SK-N-SH (cell line): ENCODE measurements around the gene NFATC3. TPM values are rescaled to one million over a fixed set of nuclear protein-coding genes. Genes with fewer than 3 reads are reported as not detected.

ENCODE experiments used
- CTCF ChIA-PET: fragments of 300-600, 350-600 bp; formaldehyde crosslinking; extraction: SDS; loops from one replicate; lab custom pipeline; 2021; lab: Yijun Ruan, JAX
- POLR2A ChIA-PET: fragments of 350-600 bp; sonication (Branson Sonifier 250); formaldehyde crosslinking; extraction: SDS; loops from one replicate; lab custom pipeline; 2020; ENCODE audit warnings: antibody characterized with exemption, inconsistent platforms; lab: Yijun Ruan, JAX
- DNase-seq: peaks from one replicate; pipeline ENCODE4 v3.0.0; 2012
- H2AFZ ChIP-seq: fragments of 200-600 bp; sonication (generic); 2 replicates; pipeline ENCODE4 v1.8.1; 2016; ENCODE audit warnings: antibody characterized with exemption, mild to moderate bottlenecking, low read depth
- H3F3A ChIP-seq: fragments of 200-600 bp; sonication (generic); replicated peaks from 2 replicates; pipeline ENCODE3; 2016; ENCODE audit warnings: antibody characterized with exemption, mild to moderate bottlenecking; ENCODE audit not compliant: insufficient read depth
- H3K27ac ChIP-seq, 2 experiments: fragments of 200-500 bp in 1 of 2; fragments of 200-600 bp in 1 of 2; sonication (Bioruptor generic) in 1 of 2; sonication (generic), shearing (Covaris generic) in 1 of 2; 2 replicates each; pipeline versions ENCODE4 v1.5.1 to v1.6.1; 2014 to 2016; ENCODE audit warnings: low read depth in 2 of 2, inconsistent platforms in 1 of 2, low read length in 1 of 2, mild to moderate bottlenecking in 1 of 2, mixed read lengths in 1 of 2
- H3K27me3 ChIP-seq: fragments of 200-600 bp; sonication (generic), shearing (Covaris generic); 2 replicates; pipeline ENCODE4 v1.6.1; 2016; ENCODE audit warnings: mixed run types; ENCODE audit not compliant: insufficient read depth
- H3K36me3 ChIP-seq, 2 experiments: fragments of 200-500 bp in 1 of 2; fragments of 200-600 bp in 1 of 2; sonication (Bioruptor generic) in 1 of 2; sonication (generic) in 1 of 2; replicated peaks in 1 of 2; 2 replicates each; pipeline versions ENCODE3 to v1.5.1; 2014 to 2016; ENCODE audit warnings: low read length in 1 of 2, mild to moderate bottlenecking in 1 of 2; ENCODE audit not compliant: insufficient read depth in 2 of 2, control insufficient read depth in 1 of 2
- H3K4me1 ChIP-seq, 2 experiments: fragments of 200-500 bp in 1 of 2; fragments of 200-600 bp in 1 of 2; sonication (Bioruptor generic) in 1 of 2; sonication (generic), shearing (Covaris generic) in 1 of 2; 2 replicates each; pipeline versions ENCODE4 v1.5.1 to v1.6.1; 2014 to 2016; ENCODE audit warnings: low read depth in 1 of 2, low read length in 1 of 2, mixed run types in 1 of 2; ENCODE audit not compliant: insufficient read depth in 2 of 2, control insufficient read depth in 1 of 2
- H3K4me2 ChIP-seq: fragments of 200-600 bp; sonication (generic), shearing (Covaris generic); 2 replicates; pipeline ENCODE4 v1.6.1; 2017; ENCODE audit warnings: mixed run types
- H3K4me3 ChIP-seq, 2 experiments: fragments of 200-500 bp in 1 of 2; fragments of 200-600 bp in 1 of 2; sonication (Bioruptor generic) in 1 of 2; sonication (generic), shearing (Covaris generic) in 1 of 2; 2 replicates each; pipeline versions ENCODE4 v1.5.1 to v1.8.1; 2014 to 2016; ENCODE audit warnings: low read depth in 2 of 2, inconsistent platforms in 1 of 2, low read length in 1 of 2, mild to moderate bottlenecking in 1 of 2, mixed read lengths in 1 of 2, moderate library complexity in 1 of 2
- H3K79me2 ChIP-seq: fragments of 200-600 bp; sonication (generic); 2 replicates; pipeline ENCODE4 v1.8.1; 2017; ENCODE audit warnings: mild to moderate bottlenecking; ENCODE audit not compliant: insufficient read depth
- H3K9ac ChIP-seq: fragments of 200-600 bp; sonication (generic); 2 replicates; pipeline ENCODE4 v1.6.1; 2017; ENCODE audit warnings: mixed run types
- H3K9me2 ChIP-seq: fragments of 200-600 bp; sonication (generic); 2 replicates; pipeline ENCODE4 v1.6.1; 2017; ENCODE audit warnings: mixed run types
- H3K9me3 ChIP-seq: fragments of 200-600 bp; sonication (generic); 2 replicates; pipeline ENCODE4 v1.6.1; 2017; ENCODE audit warnings: mixed run types, mild to moderate bottlenecking, moderate library complexity
- H4K20me1 ChIP-seq: fragments of 200-600 bp; sonication (generic); 2 replicates; pipeline ENCODE4 v1.6.1; 2017; ENCODE audit warnings: mild to moderate bottlenecking, mixed run types; ENCODE audit not compliant: insufficient read depth
- CHD2 ChIP-seq: fragments of 150-350 bp; IDR thresholded peaks from 2 replicates; pipeline ENCODE4 v1.6.1; 2018; ENCODE audit warnings: low read length; ENCODE audit not compliant: partially characterized antibody
- ELF1 ChIP-seq: IDR thresholded peaks from 2 replicates; pipeline ENCODE4 v1.4.0; 2012
- EZH2phosphoT487 ChIP-seq: fragments of 200-600 bp; sonication (generic); IDR thresholded peaks from 2 replicates; pipeline ENCODE4 v1.6.1; 2017; ENCODE audit warnings: low read depth, mixed run types, mild to moderate bottlenecking, antibody characterized with exemption, moderate library complexity, borderline replicate concordance
- FOXM1 ChIP-seq: IDR thresholded peaks from 2 replicates; pipeline ENCODE4 v1.4.0; 2012; ENCODE audit warnings: low read depth, mild to moderate bottlenecking
- GATA2 ChIP-seq: sonication (generic); formaldehyde crosslinking; IDR thresholded peaks from 2 replicates; pipeline ENCODE4 v1.5.0; 2020; ENCODE audit warnings: mild to moderate bottlenecking, missing genetic modification reagents
- NFIC ChIP-seq: IDR thresholded peaks from 2 replicates; pipeline ENCODE4 v1.4.0; 2012; ENCODE audit warnings: borderline replicate concordance
- POLR2AphosphoS5 ChIP-seq: IDR thresholded peaks from 2 replicates; pipeline ENCODE4 v1.6.1; 2012; ENCODE audit warnings: low read depth, low read length
- RAD21 ChIP-seq: IDR thresholded peaks from 2 replicates; pipeline ENCODE4 v1.6.1; 2012; ENCODE audit warnings: mild to moderate bottlenecking, low read length
- RFX5 ChIP-seq: IDR thresholded peaks from 2 replicates; pipeline ENCODE4 v1.6.1; 2012; ENCODE audit warnings: mild to moderate bottlenecking, improper control_type of control experiment, low read length
- SIN3A ChIP-seq: IDR thresholded peaks from 2 replicates; pipeline ENCODE4 v1.6.1; 2012; ENCODE audit warnings: low read depth, mild to moderate bottlenecking, low read length, moderate library complexity, borderline replicate concordance
- TAF1 ChIP-seq: IDR thresholded peaks from 2 replicates; pipeline ENCODE4 v1.6.1; 2012; ENCODE audit warnings: low read depth, mild to moderate bottlenecking, low read length, moderate library complexity, borderline replicate concordance
- USF1 ChIP-seq: IDR thresholded peaks from 2 replicates; pipeline ENCODE4 v1.4.0; 2012; ENCODE audit warnings: low read depth, borderline replicate concordance
- WGBS: methylation state at CpG from one replicate; pipeline ENCODE4 v1.1.6; 2017; ENCODE audit warnings: low lambda C conversion rate; 5-methylcytosine and 5-hydroxymethylcytosine counted together
- polyA plus RNA-seq, 3 experiments: library from polyadenylated mRNA; depleted of rRNA; stranded (reverse); fragments of >200 nt; gene quantifications; 2 replicates each; pipeline ENCODE4 v1.2.3, GENCODE V29; 2012
- TF ChIP-seq, protein P1 (sequence below): fragments of 200-600 bp; sonication (generic); IDR thresholded peaks from 2 replicates; pipeline ENCODE4 v1.6.1; 2017; ENCODE audit warnings: antibody characterized with exemption, mild to moderate bottlenecking, moderate library complexity
- TF ChIP-seq, protein P2 (sequence below): fragments of 150-350 bp; IDR thresholded peaks from 2 replicates; pipeline ENCODE4 v1.6.1; 2016; ENCODE audit warnings: mild to moderate bottlenecking, low read depth, low read length
- TF ChIP-seq, protein P3 (sequence below): IDR thresholded peaks from 2 replicates; pipeline ENCODE4 v1.4.0; 2012; ENCODE audit warnings: low read depth, borderline replicate concordance

The NFATC3 gene
- polyA plus RNA-seq, 1 of the 3 experiments (the other 2 are of a cell fraction), result 5.7 TPM

DNA sequence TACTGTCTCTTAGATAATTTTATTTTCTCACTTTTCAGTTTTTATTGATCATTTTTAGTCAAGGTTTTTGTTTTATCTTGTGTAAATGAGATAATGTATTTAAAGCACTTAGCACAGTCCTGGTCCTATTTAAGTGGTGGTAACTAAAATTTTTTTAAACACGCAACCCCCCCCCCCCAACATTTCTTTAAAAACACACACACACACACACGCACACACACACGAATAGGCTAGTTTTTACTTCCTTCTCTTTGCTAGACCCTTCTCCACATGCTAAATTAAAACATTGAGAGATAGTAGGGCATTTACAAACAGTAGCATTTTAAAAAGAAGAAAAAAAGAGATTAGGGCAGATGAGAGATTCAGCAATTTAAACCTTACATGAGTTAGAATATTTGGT is 5.0 kb downstream of the NFATC3 start:
- H3K79me2 ChIP-seq, result peaks cover 95% of the 10 kb centered on the region
- H3K4me1 ChIP-seq, result peaks cover 12 to 38% of the 10 kb centered on the region in 2 experiments
- no peak for DNase-seq
- no peak overlapping the region for H3K9ac ChIP-seq
- no peaks in the 10 kb centered on the region for H3K27me3 ChIP-seq
- peaks cover 12% of the 10 kb centered on the region for H4K20me1 ChIP-seq
- H3K4me2 ChIP-seq, result no peak overlapping the region
- no peak for TF ChIP-seq POLR2AphosphoS5
- no peak for TF ChIP-seq RAD21
- TF ChIP-seq, protein P1, sequence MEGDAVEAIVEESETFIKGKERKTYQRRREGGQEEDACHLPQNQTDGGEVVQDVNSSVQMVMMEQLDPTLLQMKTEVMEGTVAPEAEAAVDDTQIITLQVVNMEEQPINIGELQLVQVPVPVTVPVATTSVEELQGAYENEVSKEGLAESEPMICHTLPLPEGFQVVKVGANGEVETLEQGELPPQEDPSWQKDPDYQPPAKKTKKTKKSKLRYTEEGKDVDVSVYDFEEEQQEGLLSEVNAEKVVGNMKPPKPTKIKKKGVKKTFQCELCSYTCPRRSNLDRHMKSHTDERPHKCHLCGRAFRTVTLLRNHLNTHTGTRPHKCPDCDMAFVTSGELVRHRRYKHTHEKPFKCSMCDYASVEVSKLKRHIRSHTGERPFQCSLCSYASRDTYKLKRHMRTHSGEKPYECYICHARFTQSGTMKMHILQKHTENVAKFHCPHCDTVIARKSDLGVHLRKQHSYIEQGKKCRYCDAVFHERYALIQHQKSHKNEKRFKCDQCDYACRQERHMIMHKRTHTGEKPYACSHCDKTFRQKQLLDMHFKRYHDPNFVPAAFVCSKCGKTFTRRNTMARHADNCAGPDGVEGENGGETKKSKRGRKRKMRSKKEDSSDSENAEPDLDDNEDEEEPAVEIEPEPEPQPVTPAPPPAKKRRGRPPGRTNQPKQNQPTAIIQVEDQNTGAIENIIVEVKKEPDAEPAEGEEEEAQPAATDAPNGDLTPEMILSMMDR, result no peak
- TF ChIP-seq TAF1, result no peak
- TF ChIP-seq CHD2, result no peak
- TF ChIP-seq, protein P2, sequence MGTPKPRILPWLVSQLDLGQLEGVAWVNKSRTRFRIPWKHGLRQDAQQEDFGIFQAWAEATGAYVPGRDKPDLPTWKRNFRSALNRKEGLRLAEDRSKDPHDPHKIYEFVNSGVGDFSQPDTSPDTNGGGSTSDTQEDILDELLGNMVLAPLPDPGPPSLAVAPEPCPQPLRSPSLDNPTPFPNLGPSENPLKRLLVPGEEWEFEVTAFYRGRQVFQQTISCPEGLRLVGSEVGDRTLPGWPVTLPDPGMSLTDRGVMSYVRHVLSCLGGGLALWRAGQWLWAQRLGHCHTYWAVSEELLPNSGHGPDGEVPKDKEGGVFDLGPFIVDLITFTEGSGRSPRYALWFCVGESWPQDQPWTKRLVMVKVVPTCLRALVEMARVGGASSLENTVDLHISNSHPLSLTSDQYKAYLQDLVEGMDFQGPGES, result no peak
- H3K27ac ChIP-seq, result no peak overlapping the region
- H3K9me3 ChIP-seq, result no peaks in the 10 kb centered on the region
- POLR2A ChIA-PET, result no interaction called here
- H3K36me3 ChIP-seq, result no peaks in the 10 kb centered on the region
- WGBS, result 95% methylated on average over 3 of the region's 3 CpGs
- H3F3A ChIP-seq, result peaks cover 37% of the 10 kb centered on the region
- no peak overlapping the region for H2AFZ ChIP-seq
- H3K9me2 ChIP-seq, result no peaks in the 10 kb centered on the region
- no peak overlapping the region for H3K4me3 ChIP-seq
- CTCF ChIA-PET, result no interaction called here

- TF ChIP-seq FOXM1 (no peak), NFIC (no peak), SIN3A (no peak), USF1 (no peak), GATA2 (no peak), RFX5 (no peak), ELF1 (no peak), RAD21 (no peak), EZH2phosphoT487 (no peak)
- TF ChIP-seq, protein P3, sequence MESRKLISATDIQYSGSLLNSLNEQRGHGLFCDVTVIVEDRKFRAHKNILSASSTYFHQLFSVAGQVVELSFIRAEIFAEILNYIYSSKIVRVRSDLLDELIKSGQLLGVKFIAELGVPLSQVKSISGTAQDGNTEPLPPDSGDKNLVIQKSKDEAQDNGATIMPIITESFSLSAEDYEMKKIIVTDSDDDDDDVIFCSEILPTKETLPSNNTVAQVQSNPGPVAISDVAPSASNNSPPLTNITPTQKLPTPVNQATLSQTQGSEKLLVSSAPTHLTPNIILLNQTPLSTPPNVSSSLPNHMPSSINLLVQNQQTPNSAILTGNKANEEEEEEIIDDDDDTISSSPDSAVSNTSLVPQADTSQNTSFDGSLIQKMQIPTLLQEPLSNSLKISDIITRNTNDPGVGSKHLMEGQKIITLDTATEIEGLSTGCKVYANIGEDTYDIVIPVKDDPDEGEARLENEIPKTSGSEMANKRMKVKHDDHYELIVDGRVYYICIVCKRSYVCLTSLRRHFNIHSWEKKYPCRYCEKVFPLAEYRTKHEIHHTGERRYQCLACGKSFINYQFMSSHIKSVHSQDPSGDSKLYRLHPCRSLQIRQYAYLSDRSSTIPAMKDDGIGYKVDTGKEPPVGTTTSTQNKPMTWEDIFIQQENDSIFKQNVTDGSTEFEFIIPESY, result no peak
- ChIA-PET CTCF (interaction anchor here (5.4 kb wide), 1 partner anchor 138 kb away, joined by 98 read pairs; no protein-coding TSS in a partner anchor), POLR2A (no interaction called here)
- no peak overlapping the region for H3K9ac ChIP-seq
- no peak for DNase-seq
- WGBS, result 89% methylated on average over 3 of the region's 3 CpGs
- H3K27me3 ChIP-seq, result no peaks in the 10 kb centered on the region
- no peaks in the 10 kb centered on the region for H3K9me3 ChIP-seq
- H3F3A ChIP-seq, result peaks cover 36% of the 10 kb centered on the region
- no peak overlapping the region for H3K4me2 ChIP-seq
- H3K4me1 ChIP-seq, result peaks cover 12 to 38% of the 10 kb centered on the region in 2 experiments
- H3K79me2 ChIP-seq, result peaks cover 99% of the 10 kb centered on the region
- no peaks in the 10 kb centered on the region for H3K9me2 ChIP-seq
- H2AFZ ChIP-seq, result no peak overlapping the region
- H4K20me1 ChIP-seq, result peaks cover 12% of the 10 kb centered on the region
- no peaks in the 10 kb centered on the region for H3K36me3 ChIP-seq
- no peak overlapping the region for H3K27ac ChIP-seq
- H3K4me3 ChIP-seq, result no peak overlapping the region
Observed at GRCh38 chr16:68090533-68090932, 5.4 kb downstream of the NFATC3 start.
